Measurements from ENCODE around the gene C11orf21. TPM values are rescaled to one million over a fixed set of nuclear protein-coding genes. Genes with fewer than 3 reads are reported as not detected.

The C11orf21 gene
- total and polyA plus RNA-seq, 2 of the 8 experiments (the other 6 are each of a cell fraction or from before 2014, with no cell fraction given) = not detected

- TF ChIP-seq JUN (IDR thresholded peaks at IDR 0.05; ENCODE audit: low read depth, low read length) (no peak), BACH1 (IDR thresholded peaks at IDR 0.05; ENCODE audit: low read length) (no peak), EZH2 (IDR thresholded peaks at IDR 0.05; ENCODE audit: low read depth, low read length, severe bottlenecking) (no peak), E2F6 (IDR thresholded peaks at IDR 0.05) (no peak), KDM1A (IDR thresholded peaks at IDR 0.05; ENCODE audit: borderline replicate concordance, low read length) (no peak), TEAD4 (IDR thresholded peaks at IDR 0.05; ENCODE audit: low read depth, low read length) (no peak), FOSL1 (IDR thresholded peaks at IDR 0.05; ENCODE audit: insufficient read depth, low read depth, low read length) (no peak)
These were observed 29.0 kb upstream of the C11orf21 start (continued) for GRCh38 chr11:2330696-2331095.

Data from H1 (cell line).